ENCODE measurements around the gene GJD3. TPM values are rescaled to one million over a fixed set of nuclear protein-coding genes. Genes with fewer than 3 reads are reported as not detected.
"Not testable (repeated sequence)": the region's sequence is repeated elsewhere in the genome, so short reads cannot be mapped to it uniquely, and the experiment has no call there.

Gene GJD3
- total RNA-seq (1 to 10 TPM; 3.0 to 3.6 TPM), polyA plus RNA-seq (ENCODE audit: insufficient read length in 6 of 6) (under 1 TPM in 1 of 6 donors, not detected in 5; 0.18 TPM)
- long read RNA-seq, donor 1, partial matches to known transcripts = 22 of 24 reads
- long read RNA-seq, donor 1, other reads (novel, unspliced or antisense) = 0 of 24 reads
- long read RNA-seq, donor 2, partial matches to known transcripts = 0 of 1 reads
- long read RNA-seq, donor 2, other reads (novel, unspliced or antisense) = 0 of 1 reads
- long read RNA-seq, donor 3, partial matches to known transcripts = 0 of 4 reads
- long read RNA-seq, donor 3, other reads (novel, unspliced or antisense) = 0 of 4 reads
- long read RNA-seq, donor 4 = 0 reads
- long read RNA-seq, donor 5 = 0 reads
- long read RNA-seq, donor 6 = 0 reads
- long read RNA-seq, donor 7, partial matches to known transcripts = 0 of 2 reads
- long read RNA-seq, donor 7, other reads (novel, unspliced or antisense) = 0 of 2 reads
- long read RNA-seq, donor 8 = 0 reads
- long read RNA-seq, donor 9 = 0 reads
- long read RNA-seq, donor 10 = 0 reads
- long read RNA-seq, donor 11 = 0 reads
- long read RNA-seq, donor 12, partial matches to known transcripts = 0 of 1 reads
- long read RNA-seq, donor 12, other reads (novel, unspliced or antisense) = 0 of 1 reads

- peak within 1 kb of the TSS; percentile 49 to 54 for H3K4me3 ChIP-seq
- H3K27me3 ChIP-seq = peaks cover 0 to 45% of the 10 kb centered on the region in 2 donors
- intact Hi-C loops (cut with DNase I) = loop anchor here in 1 of 2 donors (5.0 kb wide), 1 partner anchor 168 kb away; no protein-coding TSS in a partner anchor
- peak within 1 kb of the TSS in 1 of 2 donors; percentile 41 for H3K27ac ChIP-seq
- no peak for TF ChIP-seq CTCF (IDR thresholded peaks at IDR 0.05)
- no peaks in the 10 kb centered on the region for H3K9me3 ChIP-seq
- H3K36me3 ChIP-seq = no peaks in the 10 kb centered on the region
- ATAC-seq (no peak), DNase-seq (no peak)
- H3K4me1 ChIP-seq = peaks cover 0 to 26% of the 10 kb centered on the region in 2 donors
These were observed at the start of gene GJD3 for GRCh38 chr17:40364121-40364861. TSS of gene GJD3 (minus strand) at chr17:40364737. CDS start at chr17:40363815, 922 bp downstream.

- intact Hi-C loops (cut with DNase I); ATAC-seq; DNase-seq; H3K27me3 ChIP-seq; H3K27ac ChIP-seq; H3K9me3 ChIP-seq; H3K4me3 ChIP-seq: not testable (repeated sequence)
- peaks cover 0 to 11% of the 10 kb centered on the region in 2 donors for H3K36me3 ChIP-seq
- H3K4me1 ChIP-seq = peaks cover 0 to 40% of the 10 kb centered on the region in 2 donors
These were observed 49.8 kb upstream of the GJD3 start for GRCh38 chr17:40414312-40414711.

- peaks cover 0 to 11% of the 10 kb centered on the region in 2 donors for H3K36me3 ChIP-seq
- H3K9me3 ChIP-seq = no peaks in the 10 kb centered on the region
- no peaks in the 10 kb centered on the region for H3K27me3 ChIP-seq
- no peak overlapping the region for H3K4me3 ChIP-seq
- intact Hi-C loops (cut with DNase I) = no loop called here
- no peak for TF ChIP-seq CTCF (IDR thresholded peaks at IDR 0.05)
- H3K27ac ChIP-seq = no peak overlapping the region
- ATAC-seq = no peak
- peaks cover 0 to 28% of the 10 kb centered on the region in 2 donors for H3K4me1 ChIP-seq
- DNase-seq = no peak
These were observed 48.3 kb upstream of the GJD3 start for GRCh38 chr17:40412880-40413279.

GRCh38 chr17:40411821-40412220, 47.3 kb upstream of the GJD3 start:
- DNase-seq = no peak
- intact Hi-C loops (cut with DNase I) = no loop called here
- no peaks in the 10 kb centered on the region for H3K27me3 ChIP-seq
- H3K36me3 ChIP-seq = peaks cover 0 to 13% of the 10 kb centered on the region in 2 donors
- no peak for TF ChIP-seq CTCF (IDR thresholded peaks at IDR 0.05)
- no peak for ATAC-seq
- H3K4me3 ChIP-seq = no peak overlapping the region
- H3K27ac ChIP-seq = no peak overlapping the region
- peaks cover 0 to 20% of the 10 kb centered on the region in 2 donors for H3K4me1 ChIP-seq
- no peaks in the 10 kb centered on the region for H3K9me3 ChIP-seq

- Histone ChIP-seq H3K27ac (no peak overlapping the region), H3K9me3 (no peaks in the 10 kb centered on the region), H3K4me3 (no peak overlapping the region), H3K4me1 (peaks cover 0 to 2% of the 10 kb centered on the region in 2 donors), H3K36me3 (peaks cover 0 to 17% of the 10 kb centered on the region in 2 donors), H3K27me3 (no peaks in the 10 kb centered on the region)
- intact Hi-C loops (cut with DNase I) = no loop called here
- no peak for TF ChIP-seq CTCF (IDR thresholded peaks at IDR 0.05)
- no peak for ATAC-seq
- DNase-seq = no peak
These were observed 45.5 kb upstream of the GJD3 start for GRCh38 chr17:40410082-40410481.

- intact Hi-C loops (cut with DNase I); ATAC-seq: not testable (repeated sequence)
- peaks cover 0 to 17% of the 10 kb centered on the region in 2 donors for H3K36me3 ChIP-seq
These were observed 45.0 kb upstream of the GJD3 start for GRCh38 chr17:40409540-40409939.

More at GRCh38 chr17:40409540-40409939, 45.0 kb upstream of the GJD3 start:
- H3K9me3 ChIP-seq, H3K4me3 ChIP-seq, H3K4me1 ChIP-seq, H3K27me3 ChIP-seq, DNase-seq, H3K27ac ChIP-seq: not testable (repeated sequence)
